Sciatic nerve (tissue), 2 donors: ENCODE results near the gene CELA3A. TPM values are rescaled to one million over a fixed set of nuclear protein-coding genes. Genes with fewer than 3 reads are reported as not detected.
"Not testable (repeated sequence)": the region's sequence is repeated elsewhere in the genome, so short reads cannot be mapped to it uniquely, and the experiment has no call there.

ENCODE experiments used
- ATAC-seq: fragments of 200-7000 bp; cut with Tn5 transposase; one replicate; pipeline ENCODE4 v1.9.1; 2020; ENCODE audit warnings: mild to moderate bottlenecking, moderate library complexity
- DNase-seq: peaks from one replicate; pipeline ENCODE4 v3.0.0-alpha.2; 2020; ENCODE audit warnings: low spot score
- intact Hi-C: fragments of 100-400 bp; cut with DNase I; formaldehyde crosslinking; loops from one replicate; pipeline ENCODE4 v1.14.2; 2022
- total RNA-seq: library from RNA; stranded (reverse); fragmentation: NEBNext Ultra II Directional; extraction: Animal tissue kit (Norgen Biotek cat#: 25700); gene quantifications from one replicate; pipeline ENCODE4 v1.2.1, GENCODE V29; 2021
- donor health status: DM: no; HTN: no; CAD: no.
- donor health status: DM: no; HTN: no; CAD: no.

Gene CELA3A
- total RNA-seq = 2.9 TPM

GRCh38 chr1:22001409-22001808 is at the start of gene CELA3A:
Gene CELA3A (plus strand): TSS chr1:22001657. CDS start chr1:22001675, 18 bp downstream.
- DNase-seq (no peak), ATAC-seq (no peak)
- intact Hi-C loops = no loop called here

GRCh38 chr1:21952786-21953520 is 48.5 kb upstream of the CELA3A start:
- DNase-seq = no peak
- intact Hi-C loops = no loop called here
- no peak for ATAC-seq

- ATAC-seq = peak; percentile 74
- intact Hi-C loops = no loop called here
- DNase-seq = no peak
These were observed 46.4 kb upstream of the CELA3A start for GRCh38 chr1:21955058-21955457.

- peak; percentile 83 for ATAC-seq
- no peak for DNase-seq
- intact Hi-C loops = no loop called here
These were observed 45.8 kb upstream of the CELA3A start for GRCh38 chr1:21955501-21956281.

- intact Hi-C loops = no loop called here
- ATAC-seq (peak; percentile 21), DNase-seq (no peak)
These were observed 44.5 kb upstream of the CELA3A start for GRCh38 chr1:21956720-21957552.

- DNase-seq (no peak), ATAC-seq (no peak)
- intact Hi-C loops = loop anchor here (10.0 kb wide), 1 partner anchor 287 kb away; no protein-coding TSS in a partner anchor
These were observed 40.1 kb upstream of the CELA3A start for GRCh38 chr1:21961337-21961736.

GRCh38 chr1:21961799-21962198 is 39.7 kb upstream of the CELA3A start:
- ATAC-seq (no peak), DNase-seq (no peak)
- intact Hi-C loops = loop anchor here (10.0 kb wide), 1 partner anchor 287 kb away; no protein-coding TSS in a partner anchor

- DNase-seq (peak; percentile 89), ATAC-seq (peak; percentile 89)
- intact Hi-C loops = loop anchor here (10.0 kb wide), 1 partner anchor 289 kb away; no protein-coding TSS in a partner anchor
These were observed 37.8 kb upstream of the CELA3A start for GRCh38 chr1:21963477-21964217.

- intact Hi-C loops = loop anchor here (10.0 kb wide), 1 partner anchor 292 kb away; no protein-coding TSS in a partner anchor
- ATAC-seq = no peak
- no peak for DNase-seq
These were observed 35.0 kb upstream of the CELA3A start for GRCh38 chr1:21966247-21967000.

- ATAC-seq = not testable (repeated sequence)
- intact Hi-C loops = loop anchor here (10.0 kb wide), 1 partner anchor 292 kb away; no protein-coding TSS in a partner anchor
These were observed 34.2 kb upstream of the CELA3A start for GRCh38 chr1:21967216-21967615.

GRCh38 chr1:21969066-21969465 is 32.4 kb upstream of the CELA3A start:
- not testable (repeated sequence) for DNase-seq, ATAC-seq
- intact Hi-C loops = loop anchor here (10.0 kb wide), 1 partner anchor 294 kb away; no protein-coding TSS in a partner anchor

More at GRCh38 chr1:21967216-21967615, 34.2 kb upstream of the CELA3A start:
- not testable (repeated sequence) for DNase-seq

GRCh38 chr1:21970523-21970922 is 30.9 kb upstream of the CELA3A start:
- intact Hi-C loops, DNase-seq, ATAC-seq: not testable (repeated sequence)

- DNase-seq, intact Hi-C loops, ATAC-seq: not testable (repeated sequence)
These were observed 28.4 kb upstream of the CELA3A start for GRCh38 chr1:21972973-21973441.

GRCh38 chr1:21973948-21974347 is 27.5 kb upstream of the CELA3A start:
- intact Hi-C loops, ATAC-seq, DNase-seq: not testable (repeated sequence)

GRCh38 chr1:21974699-21975098 is 26.8 kb upstream of the CELA3A start:
- peak; percentile 45 for ATAC-seq
- intact Hi-C loops, DNase-seq: not testable (repeated sequence)

GRCh38 chr1:21975296-21975695 is 26.2 kb upstream of the CELA3A start:
- intact Hi-C loops, DNase-seq, ATAC-seq: not testable (repeated sequence)

- ATAC-seq, intact Hi-C loops, DNase-seq: not testable (repeated sequence)
These were observed 24.7 kb upstream of the CELA3A start, which contains the start of gene CELA3B for GRCh38 chr1:21976703-21977239. Gene CELA3B (plus strand): TSS chr1:21977022. CDS start chr1:21977040, 18 bp downstream.
